Mammary epithelial cell (primary cell): Measurements from ENCODE around the gene TFG.

ENCODE experiments used
- CTCF ChIP-seq, 2 donors: IDR thresholded peaks in 1 of 2; conservative IDR thresholded peaks in 1 of 2; 2 replicates each; pipeline ENCODE4 v1.5.1; 2011 to 2012; ENCODE audit warnings: inconsistent platforms in 2 of 2, low read length in 2 of 2, mild to moderate bottlenecking in 2 of 2, control low read depth in 1 of 2, low read depth in 1 of 2; ENCODE audit not compliant: insufficient read depth in 1 of 2; ENCODE audit errors: extremely low read depth in 1 of 2
- EZH2 ChIP-seq: IDR thresholded peaks from 2 replicates; pipeline ENCODE4 v1.6.1; 2012; ENCODE audit warnings: low read length, inconsistent platforms, borderline replicate concordance

GRCh38 chr3:100662113-100662823, 47.0 kb upstream of the TFG start:
- TF ChIP-seq CTCF (conservative IDR thresholded peaks at IDR 0.05 in 1 of 2, IDR thresholded peaks at IDR 0.05 in 1 of 2; ENCODE audit: extremely low read depth in 1 of 2, insufficient read depth in 1 of 2, low read depth in 1 of 2, low read length in 2 of 2) (no peak), EZH2 (no peak)
